RPMI7951 (cell line): Measurements from ENCODE around the gene LOXL4. TPM values are rescaled to one million over a fixed set of nuclear protein-coding genes. Genes with fewer than 3 reads are reported as not detected.
"Not testable (repeated sequence)": the region's sequence is repeated elsewhere in the genome, so short reads cannot be mapped to it uniquely, and the experiment has no call there.

ENCODE experiments used
- DNase-seq: peaks from one replicate; pipeline ENCODE4 v3.0.0-alpha.2; 2012; ENCODE audit warnings: low read depth
- total RNA-seq: library from RNA; depleted of rRNA; stranded (reverse); fragments of >200 nt; shearing (Covaris generic); gene quantifications from 2 replicates; pipeline ENCODE4 v1.2.3, GENCODE V29; 2014

LOXL4 gene
- total RNA-seq, 1 experiment from 2014 or later = under 0.01 TPM

- no peak for DNase-seq
These were observed 23.4 kb downstream of the LOXL4 start for GRCh38 chr10:98244586-98244985.

- no peak for DNase-seq
These were observed 23.9 kb downstream of the LOXL4 start for GRCh38 chr10:98244141-98244540.

- DNase-seq = no peak
These were observed 25.2 kb downstream of the LOXL4 start for GRCh38 chr10:98242823-98243222.

- no peak for DNase-seq
These were observed 27.5 kb downstream of the LOXL4 start for GRCh38 chr10:98240524-98240923.

- no peak for DNase-seq
These were observed 29.6 kb downstream of the LOXL4 start for GRCh38 chr10:98238391-98238790.

GRCh38 chr10:98236862-98237261 is 31.1 kb downstream of the LOXL4 start:
- no peak for DNase-seq

GRCh38 chr10:98235846-98236245 is 32.1 kb downstream of the LOXL4 start:
- DNase-seq = peak; percentile 11

GRCh38 chr10:98231417-98231816 is 36.6 kb downstream of the LOXL4 start:
- DNase-seq = no peak

- not testable (repeated sequence) for DNase-seq
These were observed 39.7 kb downstream of the LOXL4 start for GRCh38 chr10:98228266-98228665.

- DNase-seq = not testable (repeated sequence)
These were observed 40.3 kb downstream of the LOXL4 start for GRCh38 chr10:98227713-98228112.

GRCh38 chr10:98226508-98227144 is 41.4 kb downstream of the LOXL4 start:
- DNase-seq = no peak

- no peak for DNase-seq
These were observed 43.0 kb downstream of the LOXL4 start for GRCh38 chr10:98224996-98225395.

- DNase-seq = no peak
These were observed 43.5 kb downstream of the LOXL4 start for GRCh38 chr10:98224509-98224908.

- DNase-seq = no peak
These were observed 44.1 kb downstream of the LOXL4 start for GRCh38 chr10:98223874-98224273.

- no peak for DNase-seq
These were observed 50.2 kb downstream of the LOXL4 start for GRCh38 chr10:98217801-98218200.

- DNase-seq = no peak
These were observed 52.6 kb downstream of the LOXL4 start for GRCh38 chr10:98215373-98215772.

GRCh38 chr10:98213740-98214139 is 54.3 kb downstream of the LOXL4 start:
- DNase-seq = no peak

- DNase-seq = no peak
These were observed 55.8 kb downstream of the LOXL4 start for GRCh38 chr10:98212196-98212595.

- DNase-seq = no peak
These were observed 58.6 kb downstream of the LOXL4 start for GRCh38 chr10:98209441-98209840.

- DNase-seq = no peak
These were observed 59.1 kb downstream of the LOXL4 start for GRCh38 chr10:98208925-98209324.

- DNase-seq = no peak
These were observed 62.6 kb downstream of the LOXL4 start for GRCh38 chr10:98205351-98205750.

- DNase-seq = no peak
These were observed 65.6 kb downstream of the LOXL4 start for GRCh38 chr10:98202378-98202777.

- no peak for DNase-seq
These were observed 66.2 kb downstream of the LOXL4 start for GRCh38 chr10:98201760-98202159.
